HG02642 (cell line): ENCODE results near the gene RAB1A.
A peak's percentile ranks its signal among the peaks of the same experiment; 100 is the strongest.

Experiments used
- ATAC-seq: cut with Tn5 transposase; IDR thresholded peaks from one replicate; pipeline ENCODE4 v1.9.1; 2021; ENCODE audit warnings: mild to moderate bottlenecking; ENCODE audit not compliant: unreplicated experiment, poor library complexity

Gene RAB1A

GRCh38 chr2:65043001-65043400 is 86.9 kb downstream of the RAB1A start:
- no peak for ATAC-seq

- ATAC-seq = peak; percentile 80
Measured at GRCh38 chr2:65040400-65041261, 89.3 kb downstream of the RAB1A start.

GRCh38 chr2:65039640-65040039 is 90.3 kb downstream of the RAB1A start:
- no peak for ATAC-seq

GRCh38 chr2:65037178-65037577 is 92.7 kb downstream of the RAB1A start:
- ATAC-seq = no peak
